ENCODE results near the gene DISC1.

DISC1 gene

GRCh38 chr1:232057896-232058274 is 431.3 kb downstream of the DISC1 start:
- DNase-seq, result no peak

DNA sequence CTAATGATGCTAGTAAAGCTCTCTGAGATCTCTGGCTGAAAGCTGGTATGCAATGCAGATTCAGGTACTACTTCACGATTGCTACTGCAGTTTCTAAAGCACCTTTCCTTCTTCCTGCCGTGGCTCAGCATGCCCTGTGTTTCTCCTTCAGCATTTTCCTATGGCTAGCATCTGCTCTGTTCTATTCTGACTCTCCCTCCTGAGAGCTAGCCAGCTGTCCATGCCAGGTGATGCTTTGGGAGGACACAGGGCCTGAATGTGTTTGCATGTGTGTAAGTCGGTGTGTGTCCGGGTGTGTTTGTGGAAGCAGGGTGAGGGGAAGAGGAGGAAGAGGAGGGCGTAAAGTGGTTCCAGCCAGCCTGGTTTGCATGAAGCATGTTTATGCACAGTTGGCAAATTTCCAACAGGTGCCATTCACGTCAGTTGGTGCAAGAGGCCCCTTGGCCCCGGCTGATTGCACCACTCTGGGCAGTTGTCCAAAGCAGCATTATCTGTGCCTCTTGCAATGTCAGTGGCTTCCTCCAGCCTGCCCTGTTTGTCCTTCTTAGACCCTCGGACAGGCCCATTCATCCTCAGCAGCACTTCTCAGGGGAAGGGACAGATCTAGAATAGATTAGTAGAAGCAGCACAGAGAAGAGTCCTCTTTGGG is 433.3 kb downstream of the DISC1 start:
- DNase-seq, result peak; percentile 77

- no peak for DNase-seq
These were observed 436.4 kb downstream of the DISC1 start for GRCh38 chr1:232062967-232063366.

DNA sequence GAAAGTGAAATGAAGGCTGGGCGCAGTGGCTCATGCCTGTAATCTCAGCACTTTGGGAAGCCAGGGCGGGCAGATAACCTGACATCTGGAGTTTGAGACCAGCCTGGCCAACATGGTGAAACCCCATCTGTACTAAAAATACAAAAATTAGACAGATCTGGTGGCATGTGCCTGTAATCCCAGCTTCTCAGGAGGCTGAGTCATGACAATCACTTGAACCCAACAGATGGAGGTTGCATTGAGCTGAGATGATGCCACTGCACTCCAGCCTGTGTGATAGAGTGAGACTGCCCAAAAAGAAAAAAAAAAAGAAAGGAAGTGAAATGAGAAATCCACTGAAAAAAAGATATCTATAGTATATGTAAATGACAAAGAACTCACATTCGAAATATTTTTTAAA is 439.9 kb downstream of the DISC1 start:
- peak; percentile 76 for DNase-seq

DNA sequence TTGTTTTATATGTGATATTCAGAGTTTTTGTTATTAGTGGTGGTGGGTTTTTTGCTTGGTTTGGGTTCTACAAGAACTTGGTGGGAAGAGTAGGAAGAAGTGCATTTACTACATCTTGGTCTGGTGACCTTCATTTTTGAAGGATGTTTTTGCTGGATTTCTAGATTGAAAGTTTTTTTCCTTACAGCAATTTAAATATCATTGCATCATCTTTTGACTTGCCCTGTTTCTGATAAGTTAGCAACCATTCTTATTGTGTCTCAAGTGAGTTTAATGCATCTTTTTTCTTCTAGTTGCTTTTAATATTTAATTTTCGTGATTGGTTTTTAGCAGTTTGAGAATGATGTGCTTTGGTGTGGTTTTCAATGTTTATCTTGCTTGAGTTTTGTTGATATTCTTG is 447.7 kb downstream of the DISC1 start:
- no peak for DNase-seq

DNA sequence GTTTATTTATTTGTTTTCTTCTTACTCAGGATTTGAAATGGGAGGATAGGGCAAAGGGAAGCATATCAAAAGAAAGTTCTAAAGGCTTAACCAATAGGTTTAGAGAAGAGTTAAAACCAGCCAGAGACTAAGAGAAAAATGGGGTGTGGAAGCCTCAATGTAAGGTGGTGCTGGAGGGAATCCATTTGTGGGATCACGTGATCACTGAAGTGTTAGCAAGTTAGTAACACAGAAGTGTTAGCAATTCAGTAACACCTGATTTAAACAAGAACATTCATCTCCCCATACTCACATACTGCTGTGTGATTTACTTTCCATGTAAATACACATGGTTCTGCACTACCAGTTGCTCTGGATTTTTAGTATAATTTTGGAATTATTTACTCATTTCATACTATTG is 451.2 kb downstream of the DISC1 start:
- DNase-seq, result no peak

DNA sequence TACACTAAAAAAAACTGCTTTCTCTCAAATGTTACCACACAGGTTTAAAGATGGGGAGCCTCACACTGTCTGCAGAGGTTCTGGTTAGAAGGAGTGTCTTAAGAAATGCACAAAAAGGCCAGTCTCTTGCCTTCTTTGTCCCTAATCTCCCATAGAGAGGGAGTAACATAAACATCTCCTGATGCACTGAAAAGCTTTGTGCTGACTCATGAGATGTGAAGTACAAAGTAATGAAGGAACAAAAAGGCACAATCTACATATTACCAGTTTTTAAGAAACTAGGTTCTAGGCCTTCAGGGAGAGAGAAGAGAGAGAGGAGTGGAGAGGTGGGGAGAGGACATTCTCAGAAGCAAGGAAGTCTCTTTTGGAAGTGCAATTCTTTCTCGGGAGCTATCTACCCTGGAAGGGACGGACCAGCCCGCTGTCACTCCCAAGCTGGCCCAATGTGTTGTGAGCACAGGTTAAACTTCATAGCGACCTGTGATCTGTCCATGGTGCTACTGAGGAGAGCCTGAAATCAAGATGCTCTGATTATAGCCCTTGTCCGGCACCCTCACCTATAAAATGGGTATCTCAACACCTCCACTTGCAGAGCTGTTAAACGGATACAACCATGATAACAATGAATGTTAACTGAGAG is 458.1 kb downstream of the DISC1 start:
- DNase-seq, result no peak

DNA sequence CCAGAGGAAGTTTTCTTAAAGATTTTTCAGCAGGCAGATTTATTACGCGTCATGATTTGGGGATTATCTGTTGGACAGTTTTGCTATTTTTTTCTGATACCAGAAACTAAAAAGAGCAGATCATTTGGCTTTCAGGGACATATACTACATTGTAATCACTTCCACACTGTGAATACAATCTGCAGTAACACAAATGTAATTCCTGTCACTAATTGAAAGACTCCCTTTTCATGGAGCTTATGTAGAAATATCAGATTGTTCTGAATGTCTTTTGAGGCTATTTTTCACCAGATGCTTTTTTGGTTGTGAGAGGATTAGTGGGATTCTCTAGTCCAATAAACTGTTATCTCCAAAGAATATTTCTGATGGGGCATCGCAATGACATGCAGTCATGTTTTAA is 464.2 kb downstream of the DISC1 start:
- no peak for DNase-seq

All from NCI-H2171 treated with DMSO at 0.1 percent for 48 hours (cell line).